ENCODE results near the gene IGF2BP2. TPM values are rescaled to one million over a fixed set of nuclear protein-coding genes. Genes with fewer than 3 reads are reported as not detected.
"Not testable (repeated sequence)": the region's sequence is repeated elsewhere in the genome, so short reads cannot be mapped to it uniquely, and the experiment has no call there.

Gene IGF2BP2
- total and polyA plus RNA-seq, 8 donors = 3.2 to 17.0 (median 6.6) TPM

DNA sequence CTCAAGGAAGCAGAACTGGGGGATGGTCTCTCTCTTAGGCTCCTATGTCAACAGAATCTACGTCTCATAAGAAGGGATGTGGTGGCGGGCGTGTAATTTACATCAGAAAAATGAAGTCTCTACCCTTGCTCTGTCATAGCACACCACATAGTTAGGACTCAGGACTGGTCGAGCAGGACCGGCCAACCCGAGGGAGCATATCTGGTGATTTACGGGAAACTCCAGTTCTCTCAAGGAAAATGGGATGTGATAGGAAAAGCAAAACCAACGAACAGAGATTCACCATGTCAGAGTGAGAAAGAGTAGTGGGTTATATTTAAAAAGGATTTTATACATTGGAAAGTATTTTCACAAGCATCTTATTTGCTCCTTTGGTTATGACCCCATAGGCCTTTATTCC is 54.7 kb downstream of the IGF2BP2 start:
- TF ChIP-seq, protein P1, sequence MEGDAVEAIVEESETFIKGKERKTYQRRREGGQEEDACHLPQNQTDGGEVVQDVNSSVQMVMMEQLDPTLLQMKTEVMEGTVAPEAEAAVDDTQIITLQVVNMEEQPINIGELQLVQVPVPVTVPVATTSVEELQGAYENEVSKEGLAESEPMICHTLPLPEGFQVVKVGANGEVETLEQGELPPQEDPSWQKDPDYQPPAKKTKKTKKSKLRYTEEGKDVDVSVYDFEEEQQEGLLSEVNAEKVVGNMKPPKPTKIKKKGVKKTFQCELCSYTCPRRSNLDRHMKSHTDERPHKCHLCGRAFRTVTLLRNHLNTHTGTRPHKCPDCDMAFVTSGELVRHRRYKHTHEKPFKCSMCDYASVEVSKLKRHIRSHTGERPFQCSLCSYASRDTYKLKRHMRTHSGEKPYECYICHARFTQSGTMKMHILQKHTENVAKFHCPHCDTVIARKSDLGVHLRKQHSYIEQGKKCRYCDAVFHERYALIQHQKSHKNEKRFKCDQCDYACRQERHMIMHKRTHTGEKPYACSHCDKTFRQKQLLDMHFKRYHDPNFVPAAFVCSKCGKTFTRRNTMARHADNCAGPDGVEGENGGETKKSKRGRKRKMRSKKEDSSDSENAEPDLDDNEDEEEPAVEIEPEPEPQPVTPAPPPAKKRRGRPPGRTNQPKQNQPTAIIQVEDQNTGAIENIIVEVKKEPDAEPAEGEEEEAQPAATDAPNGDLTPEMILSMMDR (IDR thresholded peaks at IDR 0.05) = no peak
- H3K27ac ChIP-seq = no peak overlapping the region
- H3K9me3 ChIP-seq = no peaks in the 10 kb centered on the region
- WGBS, 2 donors = 81 to 84% methylated on average over 8 of the region's 8 CpGs
- H3K36me3 ChIP-seq = no peaks in the 10 kb centered on the region
- ATAC-seq (no peak), DNase-seq (no peak), FAIRE-seq (no peak)
- intact Hi-C loops (cut with DNase I) = loop anchor here in 1 of 3 donors (10.0 kb wide), 1 partner anchor 105 kb away; no protein-coding TSS in a partner anchor
- no peak overlapping the region for H3K4me3 ChIP-seq
- H3K4me1 ChIP-seq = peaks cover 0 to 5% (median 0%) of the 10 kb centered on the region in 3 donors
- H3K27me3 ChIP-seq = no peaks in the 10 kb centered on the region

DNA sequence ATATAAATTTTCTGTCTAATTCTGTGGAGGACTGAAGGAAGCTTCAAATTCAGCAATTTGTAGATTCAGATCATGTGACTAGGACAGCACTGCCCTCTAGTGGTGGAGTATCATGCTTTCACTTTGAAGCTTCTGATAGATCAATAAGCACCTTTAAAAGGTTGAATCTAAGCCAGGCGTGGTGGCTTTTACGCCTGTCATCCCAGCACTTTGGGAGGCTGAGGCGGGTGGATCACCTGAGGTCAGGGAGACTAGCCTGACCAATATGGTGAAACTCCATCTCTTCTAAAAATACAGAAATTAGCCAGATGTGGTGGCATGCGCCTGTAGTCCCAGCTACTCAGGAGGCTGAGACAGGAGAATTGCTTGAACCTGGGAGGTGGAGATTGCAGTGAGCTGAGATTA is 56.3 kb downstream of the IGF2BP2 start:
- not testable (repeated sequence) for H3K27ac ChIP-seq
- intact Hi-C loops (cut with DNase I) = loop anchor here in 1 of 3 donors (10.0 kb wide), 1 partner anchor 84 kb away; no protein-coding TSS in a partner anchor
- TF ChIP-seq, protein P1 (IDR thresholded peaks at IDR 0.05) = peak; percentile 60 to 86 (median 76)

DNA sequence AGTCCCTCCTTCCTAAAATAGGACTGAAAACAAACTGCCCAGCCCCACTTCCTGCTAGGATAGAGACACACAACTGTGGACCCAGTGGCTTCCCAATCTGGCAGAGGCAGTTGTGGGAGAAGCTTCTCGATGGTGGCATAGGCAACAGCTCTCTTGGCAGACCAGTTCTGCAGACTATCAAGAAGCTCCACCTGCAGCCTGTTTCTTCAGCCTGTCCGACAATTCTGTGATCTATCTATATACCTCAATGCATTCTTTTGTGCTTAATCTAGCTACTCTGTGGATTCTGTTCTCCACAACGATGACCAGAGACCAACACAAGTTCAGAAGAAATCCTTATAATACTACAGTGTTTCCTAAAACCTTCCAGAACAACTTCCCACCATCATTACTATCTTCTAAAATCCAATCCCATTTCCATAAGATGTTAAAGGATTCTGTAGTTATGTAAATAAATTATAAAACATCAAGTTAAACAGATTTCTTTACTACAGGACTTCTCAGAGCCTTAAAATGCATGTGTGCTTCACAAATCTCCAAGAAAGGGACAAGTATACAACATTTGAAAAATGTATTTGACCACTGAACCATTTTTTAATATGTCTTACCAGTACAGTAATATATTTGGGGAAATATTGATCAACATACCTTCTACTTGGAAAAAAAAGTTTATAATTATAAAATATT is 57.7 kb downstream of the IGF2BP2 start:
- H3K27me3 ChIP-seq = no peaks in the 10 kb centered on the region
- H3K4me1 ChIP-seq = no peaks in the 10 kb centered on the region
- no peak for DNase-seq
- TF ChIP-seq, protein P1 (IDR thresholded peaks at IDR 0.05) = no peak
- H3K4me3 ChIP-seq = no peak overlapping the region
- no peaks in the 10 kb centered on the region for H3K36me3 ChIP-seq
- 47 to 49% methylated on average over 3 of the region's 3 CpGs for WGBS, 2 donors
- intact Hi-C loops (cut with DNase I) = loop anchor here in 1 of 3 donors (10.0 kb wide), 1 partner anchor 82 kb away; no protein-coding TSS in a partner anchor
- FAIRE-seq = no peak
- no peak for ATAC-seq
- H3K9me3 ChIP-seq = no peaks in the 10 kb centered on the region
- no peak overlapping the region for H3K27ac ChIP-seq

More for the DNA sequence above, 56.3 kb downstream of the IGF2BP2 start:
- DNase-seq (peak in 3 of 6 donors; percentile 26 to 66 (median 47)), ATAC-seq (peak; percentile 35 to 84 (median 78))
- 33 to 34% methylated on average over 4 of the region's 4 CpGs for WGBS, 2 donors
- FAIRE-seq, H3K4me3 ChIP-seq, H3K27me3 ChIP-seq, H3K36me3 ChIP-seq, H3K9me3 ChIP-seq, H3K4me1 ChIP-seq: not testable (repeated sequence)

DNA sequence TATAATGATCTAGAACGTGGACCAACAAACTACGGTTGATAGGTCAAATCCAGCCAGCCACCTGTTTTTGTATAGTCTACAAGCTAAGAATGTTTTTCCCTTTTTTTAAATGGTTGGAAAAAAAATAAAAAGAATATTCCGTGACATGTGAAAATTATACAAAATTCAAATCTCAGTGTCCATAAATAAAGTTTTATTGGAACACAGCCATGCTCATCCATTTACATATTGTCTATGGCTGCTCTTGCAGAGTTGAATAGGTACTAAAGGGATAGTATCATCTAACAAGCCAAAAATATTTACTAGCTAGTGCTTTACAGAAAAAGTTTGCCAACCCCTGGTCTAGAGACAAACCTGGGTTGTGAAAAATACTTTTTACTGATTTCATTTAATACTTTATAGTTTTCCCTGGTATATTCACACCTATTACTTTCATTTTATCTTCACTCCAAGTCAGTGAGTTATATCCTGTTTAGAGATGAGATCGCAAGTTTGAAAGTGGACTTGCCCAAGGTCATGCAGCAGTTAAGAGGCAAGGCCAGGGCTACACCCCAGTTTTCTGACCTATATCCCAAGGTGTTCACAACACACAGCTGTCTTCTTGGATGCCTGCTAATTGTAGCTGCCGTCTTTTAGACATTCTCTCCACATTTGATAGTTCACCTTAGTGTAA is 58.4 kb downstream of the IGF2BP2 start:
- ATAC-seq (no peak), FAIRE-seq (no peak), DNase-seq (no peak)
- H3K9me3 ChIP-seq = no peaks in the 10 kb centered on the region
- no peak overlapping the region for H3K27ac ChIP-seq
- H3K4me3 ChIP-seq = no peak overlapping the region
- intact Hi-C loops (cut with DNase I) = loop anchor here in 1 of 3 donors (10.0 kb wide), 1 partner anchor 82 kb away; no protein-coding TSS in a partner anchor
- no peaks in the 10 kb centered on the region for H3K36me3 ChIP-seq
- TF ChIP-seq, protein P1 (IDR thresholded peaks at IDR 0.05) = no peak
- 60 to 64% methylated on average over 5 of the region's 5 CpGs for WGBS, 2 donors
- no peaks in the 10 kb centered on the region for H3K27me3 ChIP-seq
- H3K4me1 ChIP-seq = no peaks in the 10 kb centered on the region
